Neuronal stem cell (in vitro differentiated cells): ENCODE data around the gene NDUFS7.
"Not testable (repeated sequence)": the region's sequence is repeated elsewhere in the genome, so short reads cannot be mapped to it uniquely, and the experiment has no call there.

Experiments
- DNase-seq: peaks from one replicate; pipeline ENCODE4 v3.0.0-alpha.2; 2013; ENCODE audit warnings: low spot score
- H2AFZ ChIP-seq: one replicate; pipeline ENCODE4 v1.6.1; 2013; ENCODE audit warnings: mild to moderate bottlenecking, low read length, inconsistent platforms
- H2AK5ac ChIP-seq: 2 replicates; pipeline ENCODE4 v1.6.1; 2013; ENCODE audit warnings: low read depth, mild to moderate bottlenecking, inconsistent platforms, low read length, moderate library complexity, mixed read lengths
- H2BK120ac ChIP-seq: 2 replicates; pipeline ENCODE4 v1.6.1; 2013; ENCODE audit warnings: low read depth, mild to moderate bottlenecking, inconsistent platforms, low read length, moderate library complexity, mixed read lengths
- H2BK12ac ChIP-seq: one replicate; pipeline ENCODE4 v1.6.1; 2013; ENCODE audit warnings: low read length, inconsistent platforms
- H2BK15ac ChIP-seq: 2 replicates; pipeline ENCODE4 v1.6.1; 2013; ENCODE audit warnings: mild to moderate bottlenecking, low read length, inconsistent platforms, mixed read lengths
- H2BK5ac ChIP-seq: one replicate; pipeline ENCODE4 v1.6.1; 2013; ENCODE audit warnings: inconsistent platforms, mild to moderate bottlenecking, low read length, moderate library complexity
- H3K14ac ChIP-seq: one replicate; pipeline ENCODE4 v1.6.1; 2013; ENCODE audit warnings: low read length, inconsistent platforms
- H3K18ac ChIP-seq: 2 replicates; pipeline ENCODE4 v1.6.1; 2013; ENCODE audit warnings: low read length, inconsistent platforms
- H3K23ac ChIP-seq: 2 replicates; pipeline ENCODE4 v1.6.1; 2013; ENCODE audit warnings: low read depth, mild to moderate bottlenecking, mixed read lengths, low read length, inconsistent platforms; ENCODE audit not compliant: poor library complexity
- H3K27ac ChIP-seq: replicated peaks from 3 replicates; pipeline ENCODE4 v1.5.1; 2013; ENCODE audit warnings: low read length, inconsistent platforms
- H3K27me3 ChIP-seq, 3 experiments: 2 replicates each; pipeline ENCODE4 v1.6.1; 2013; ENCODE audit warnings: low read length in 3 of 3, mild to moderate bottlenecking in 2 of 3, inconsistent platforms in 1 of 3, low read depth in 1 of 3, mixed read lengths in 1 of 3, moderate library complexity in 1 of 3; ENCODE audit not compliant: control insufficient read depth in 3 of 3, insufficient read depth in 3 of 3
- H3K36me3 ChIP-seq, 2 donors: replicated peaks in 1 of 2; 2 replicates each; pipeline ENCODE4 v1.6.1; 2013; ENCODE audit warnings: low read length in 2 of 2; ENCODE audit not compliant: control insufficient read depth in 2 of 2, insufficient read depth in 2 of 2
- H3K4ac ChIP-seq: 2 replicates; pipeline ENCODE4 v1.6.1; 2013; ENCODE audit warnings: inconsistent platforms, mild to moderate bottlenecking, low read length, moderate library complexity
- H3K4me1 ChIP-seq, 2 donors: 1 replicate in 1 of 2; 2 replicates in 1 of 2; pipeline ENCODE4 v1.6.1; 2013; ENCODE audit warnings: low read length in 2 of 2, low read depth in 1 of 2; ENCODE audit not compliant: control insufficient read depth in 2 of 2, insufficient read depth in 1 of 2
- H3K4me2 ChIP-seq: one replicate; pipeline ENCODE4 v1.6.1; 2013; ENCODE audit warnings: mild to moderate bottlenecking, low read length, inconsistent platforms; ENCODE audit not compliant: insufficient read depth, poor library complexity, severe bottlenecking
- H3K4me3 ChIP-seq, 2 donors: 2 replicates each; pipeline ENCODE4 v1.5.1; 2013; ENCODE audit warnings: low read length in 2 of 2, mild to moderate bottlenecking in 2 of 2, inconsistent platforms in 1 of 2, moderate library complexity in 1 of 2
- H3K79me1 ChIP-seq: one replicate; pipeline ENCODE4 v1.6.1; 2013; ENCODE audit warnings: low read depth, mild to moderate bottlenecking, inconsistent platforms, low read length, moderate library complexity
- H3K9ac ChIP-seq: one replicate; pipeline ENCODE4 v1.6.1; 2013; ENCODE audit warnings: mild to moderate bottlenecking, low read depth, low read length, inconsistent platforms; ENCODE audit not compliant: poor library complexity
- H3K9me3 ChIP-seq, 2 donors: replicated peaks in 1 of 2; 2 replicates each; pipeline versions ENCODE3 to v1.6.1; 2013; ENCODE audit warnings: low read length in 2 of 2, mild to moderate bottlenecking in 2 of 2, inconsistent platforms in 1 of 2, low read depth in 1 of 2, mixed read lengths in 1 of 2, moderate library complexity in 1 of 2; ENCODE audit not compliant: control insufficient read depth in 2 of 2, insufficient read depth in 1 of 2
- H4K8ac ChIP-seq: one replicate; pipeline ENCODE4 v1.6.1; 2013; ENCODE audit warnings: low read depth, mild to moderate bottlenecking, inconsistent platforms, low read length, moderate library complexity
- H4K91ac ChIP-seq: one replicate; pipeline ENCODE4 v1.6.1; 2013; ENCODE audit warnings: low read length, low read depth, mild to moderate bottlenecking, inconsistent platforms; ENCODE audit not compliant: poor library complexity
- WGBS, 2 donors: extraction: QIAGEN DNeasy Blood & Tissue Kit; methylation state at CpG; one replicate each; pipeline ENCODE4 v1.1.7; 2013; ENCODE audit warnings: missing lambda C conversion rate in 2 of 2, mixed read lengths in 1 of 2; ENCODE audit not compliant: insufficient read length in 2 of 2, insufficient replicate concordance in 1 of 2; ENCODE audit errors: extremely low coverage in 2 of 2; 5-methylcytosine and 5-hydroxymethylcytosine counted together

Gene NDUFS7

DNA sequence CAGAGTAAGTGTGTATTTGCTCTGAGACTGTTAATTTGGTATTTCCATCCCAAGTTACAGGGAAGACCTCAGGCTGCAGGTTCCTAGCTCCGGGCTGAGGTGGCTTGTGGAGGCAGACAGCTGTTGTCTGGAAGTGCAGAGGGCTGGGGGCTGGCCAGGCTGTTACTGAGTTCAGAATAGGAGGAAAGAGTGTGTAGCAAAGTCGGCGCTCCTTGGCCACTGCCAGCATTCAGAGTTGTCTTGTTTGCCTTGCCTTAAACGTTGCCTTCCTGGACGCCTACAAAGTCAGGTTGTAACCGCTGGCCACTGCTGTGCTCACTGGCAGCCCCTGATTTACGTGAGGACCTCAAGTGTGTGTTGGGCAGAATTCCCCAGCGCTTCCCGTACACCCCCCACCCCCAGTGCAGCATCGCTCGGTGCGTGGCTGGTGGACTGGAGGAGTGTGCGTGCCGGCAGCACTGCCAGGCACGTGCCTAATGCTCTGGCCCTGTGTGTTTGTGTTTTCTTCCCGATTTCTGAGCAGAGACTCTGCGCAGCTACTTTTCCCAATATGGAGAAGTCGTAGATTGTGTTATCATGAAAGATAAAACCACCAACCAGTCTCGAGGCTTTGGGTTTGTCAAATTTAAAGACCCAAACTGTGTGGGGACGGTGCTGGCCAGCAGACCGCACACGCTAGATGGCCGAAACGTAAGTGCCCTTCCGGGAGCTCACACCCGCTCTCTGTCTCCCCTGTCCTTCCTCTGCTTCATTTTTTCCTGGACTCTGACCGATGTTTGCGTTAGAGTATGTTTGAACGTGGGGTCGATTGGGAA, 34.2 kb downstream of the NDUFS7 start:
- H3K79me1 ChIP-seq: peaks cover 33% of the 10 kb centered on the region
- no peak overlapping the region for H2BK5ac ChIP-seq
- no peak overlapping the region for H3K14ac ChIP-seq
- no peak overlapping the region for H3K4me3 ChIP-seq
- no peak for DNase-seq
- WGBS, 2 donors: no CpG with 5 or more reads among the region's 30 CpGs
- peaks cover 17% of the 10 kb centered on the region in 2 donors for H3K4me1 ChIP-seq
- H2BK15ac ChIP-seq: no peak overlapping the region
- no peak overlapping the region for H2BK12ac ChIP-seq
- no peak overlapping the region for H2AK5ac ChIP-seq
- no peaks in the 10 kb centered on the region for H3K27me3 ChIP-seq
- H3K4ac ChIP-seq: no peak overlapping the region
- H3K18ac ChIP-seq: no peak overlapping the region
- peaks cover 37 to 80% of the 10 kb centered on the region in 2 donors for H3K36me3 ChIP-seq
- no peak overlapping the region for H3K9ac ChIP-seq
- no peak overlapping the region for H2BK120ac ChIP-seq
- H3K4me2 ChIP-seq: no peak overlapping the region
- no peak overlapping the region for H2AFZ ChIP-seq
- H4K8ac ChIP-seq: no peak overlapping the region
- H3K27ac ChIP-seq: no peak overlapping the region
- no peak overlapping the region for H3K23ac ChIP-seq
- no peaks in the 10 kb centered on the region for H3K9me3 ChIP-seq
- no peak overlapping the region for H4K91ac ChIP-seq

DNA sequence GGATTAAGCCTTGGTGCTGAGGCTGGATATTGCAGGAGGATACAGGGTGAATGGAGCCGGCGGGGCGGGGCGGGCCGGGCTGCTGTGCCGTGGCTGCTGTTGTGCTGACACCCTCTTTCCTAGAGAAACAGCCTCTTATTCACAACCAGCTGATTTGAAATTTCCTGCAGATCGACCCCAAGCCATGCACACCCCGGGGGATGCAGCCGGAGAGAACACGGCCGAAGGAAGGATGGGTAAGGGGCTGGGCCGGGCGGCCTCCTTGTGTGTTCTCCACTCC, 34.7 kb downstream of the NDUFS7 start:
- Histone ChIP-seq H3K18ac (no peak overlapping the region), H3K4me1 (peaks cover 17 to 18% of the 10 kb centered on the region in 2 donors), H3K79me1 (peaks cover 32% of the 10 kb centered on the region), H3K14ac (no peak overlapping the region), H2AFZ (no peak overlapping the region), H3K9me3 (no peaks in the 10 kb centered on the region), H2BK15ac (no peak overlapping the region), H3K23ac (no peak overlapping the region), H3K36me3 (peaks cover 37 to 80% of the 10 kb centered on the region in 2 donors), H4K8ac (no peak overlapping the region), H3K27ac (no peak overlapping the region), H4K91ac (no peak overlapping the region), H3K4ac (no peak overlapping the region), H2BK5ac (no peak overlapping the region), H2AK5ac (no peak overlapping the region), H3K9ac (no peak overlapping the region), H3K4me3 (no peak overlapping the region), H3K27me3 (no peaks in the 10 kb centered on the region), H2BK12ac (no peak overlapping the region), H3K4me2 (no peak overlapping the region), H2BK120ac (no peak overlapping the region)
- no CpG with 5 or more reads among the region's 13 CpGs for WGBS, 2 donors
- DNase-seq: no peak

DNA sequence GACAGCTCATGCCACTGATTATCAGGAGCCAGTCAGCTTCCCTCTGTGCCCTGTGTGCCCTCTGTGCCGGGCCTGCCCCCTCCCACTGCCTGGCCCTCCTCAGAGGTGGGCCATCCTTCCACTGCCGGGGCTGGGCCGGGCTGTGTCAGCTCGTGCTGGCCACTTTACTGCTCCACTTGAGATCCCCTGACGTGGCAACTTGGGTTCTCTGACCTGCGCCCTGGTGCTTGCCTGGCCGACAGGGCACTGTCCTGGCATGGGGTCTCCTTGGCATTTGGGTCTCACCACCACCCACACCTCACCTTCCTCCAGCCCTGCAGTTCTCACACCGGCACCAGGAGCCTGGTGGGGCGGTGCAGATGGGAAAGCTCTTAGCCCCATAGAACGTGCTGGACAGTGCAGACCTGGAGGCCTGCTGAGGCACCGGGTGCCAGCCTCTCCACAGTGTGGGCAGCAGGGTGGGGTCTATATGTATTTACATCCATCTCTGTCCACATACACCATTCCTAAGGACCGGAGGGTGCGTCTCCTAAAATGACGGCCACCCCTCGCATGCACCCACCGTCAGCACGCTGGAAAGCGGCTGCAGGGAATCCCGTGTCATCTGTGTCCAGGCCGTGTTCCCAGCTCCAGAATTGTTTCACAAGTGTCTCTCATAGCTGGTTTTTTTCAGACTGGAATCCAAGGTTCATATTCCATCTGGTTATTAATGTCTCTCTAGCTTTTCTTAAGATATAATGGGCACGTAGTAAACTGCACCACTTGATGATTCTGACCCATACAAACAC, 35.4 kb downstream of the NDUFS7 start:
- Histone ChIP-seq H3K27me3 (no peaks in the 10 kb centered on the region), H3K36me3 (peaks cover 42 to 80% of the 10 kb centered on the region in 2 donors), H3K4me3 (no peak overlapping the region), H3K4ac (no peak overlapping the region), H3K4me2 (no peak overlapping the region), H2AFZ (no peak overlapping the region), H3K18ac (no peak overlapping the region), H3K79me1 (peaks cover 38% of the 10 kb centered on the region), H3K14ac (no peak overlapping the region), H2BK15ac (no peak overlapping the region), H2BK120ac (no peak overlapping the region), H4K8ac (no peak overlapping the region), H2BK12ac (no peak overlapping the region), H3K9ac (no peak overlapping the region), H2BK5ac (no peak overlapping the region), H3K23ac (peak overlapping the region; percentile 1), H3K4me1 (peaks cover 21 to 25% of the 10 kb centered on the region in 2 donors), H2AK5ac (no peak overlapping the region), H3K9me3 (no peaks in the 10 kb centered on the region), H3K27ac (no peak overlapping the region), H4K91ac (no peak overlapping the region)
- no peak for DNase-seq
- no CpG with 5 or more reads among the region's 21 CpGs for WGBS, 2 donors

DNA sequence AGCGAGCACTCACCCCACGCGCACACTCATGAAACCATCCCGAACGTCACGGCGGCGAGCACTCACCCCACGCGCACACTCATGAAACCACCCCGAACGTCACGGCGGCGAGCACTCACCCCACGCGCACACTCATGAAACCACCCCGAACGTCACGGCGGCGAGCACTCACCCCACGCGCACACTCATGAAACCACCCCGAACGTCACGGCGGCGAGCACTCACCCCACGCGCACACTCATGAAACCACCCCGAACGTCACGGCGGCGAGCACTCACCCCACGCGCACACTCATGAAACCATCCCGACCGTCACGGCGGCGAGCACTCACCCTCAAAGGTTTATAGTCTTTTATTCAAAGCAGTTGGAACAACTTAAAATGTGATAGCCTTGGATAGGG, 36.4 kb downstream of the NDUFS7 start:
- not testable (repeated sequence) for H4K8ac ChIP-seq, H2AK5ac ChIP-seq, DNase-seq, H2BK5ac ChIP-seq, H3K4me2 ChIP-seq, H3K23ac ChIP-seq, H2BK120ac ChIP-seq, H2AFZ ChIP-seq, H3K9me3 ChIP-seq, H3K4me3 ChIP-seq, H4K91ac ChIP-seq, H3K27ac ChIP-seq, H3K4ac ChIP-seq, H3K14ac ChIP-seq, H2BK15ac ChIP-seq, H3K9ac ChIP-seq, H3K27me3 ChIP-seq, H3K18ac ChIP-seq, H2BK12ac ChIP-seq
- peaks cover 46 to 81% of the 10 kb centered on the region in 2 donors for H3K36me3 ChIP-seq
- no CpG with 5 or more reads among the region's 43 CpGs for WGBS, 2 donors
- peaks cover 22 to 30% of the 10 kb centered on the region in 2 donors for H3K4me1 ChIP-seq
- H3K79me1 ChIP-seq: peaks cover 45% of the 10 kb centered on the region
